ENCODE results near the gene MAGI2. TPM values are rescaled to one million over a fixed set of nuclear protein-coding genes. Genes with fewer than 3 reads are reported as not detected.

The MAGI2 gene
- total RNA-seq, result 10.7 TPM in 2 replicates
- long read RNA-seq, partial matches to known transcripts, result 0 of 8 reads
- long read RNA-seq, other reads (novel, unspliced or antisense), result 8 of 8 reads

DNA sequence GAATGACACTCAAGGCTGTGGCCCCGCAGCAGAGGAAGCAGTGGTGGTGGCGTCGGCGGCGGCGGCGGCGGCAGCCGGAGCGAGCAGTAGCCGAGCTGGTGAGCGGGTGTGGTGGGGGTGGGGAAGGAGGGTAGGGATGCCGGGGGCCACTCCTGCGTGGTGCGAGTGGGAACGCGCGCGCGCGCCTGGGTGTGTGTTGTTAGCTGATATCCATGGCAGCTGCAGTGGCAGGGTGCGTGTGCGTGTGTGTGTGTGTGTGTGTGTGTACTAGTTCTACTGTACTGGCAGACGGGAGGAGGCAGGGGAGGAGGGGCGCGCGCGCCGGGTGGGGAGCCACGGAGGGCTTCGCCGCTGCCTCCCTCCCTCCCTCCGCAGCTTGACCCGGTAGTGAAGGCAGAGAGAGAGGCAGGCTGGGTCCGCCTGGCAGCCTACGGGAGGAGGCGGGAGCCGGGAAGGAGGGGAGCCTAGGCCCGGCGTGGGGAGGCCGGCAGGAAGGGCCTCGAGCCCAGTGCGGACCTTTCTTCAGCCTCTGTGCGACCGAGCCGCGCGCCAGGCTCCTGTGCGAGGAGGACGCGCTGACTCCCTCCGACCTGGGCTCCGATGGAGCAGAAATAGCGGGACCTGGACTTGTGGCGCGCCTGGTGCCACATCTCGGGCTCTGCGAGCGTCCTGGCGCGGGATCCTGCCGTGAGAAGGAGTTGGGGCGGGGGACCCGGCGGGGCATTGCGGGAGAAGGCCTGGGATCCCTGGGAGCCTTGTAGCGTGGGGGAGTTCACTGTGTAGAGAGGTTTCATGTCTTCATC is at the start of gene MAGI2:
Gene MAGI2 (minus strand): TSS at position 110 of the 803 bp plus-strand sequence. CDS start 347 bp downstream, outside the sequence.
- Mint-ChIP-seq H3K4me1 (ENCODE audit: unreplicated experiment) (peaks cover 24% of the 10 kb centered on the region), H3K9me3 (ENCODE audit: unreplicated experiment) (no peaks in the 10 kb centered on the region), H3K4me3 (ENCODE audit: unreplicated experiment) (peak within 1 kb of the TSS; percentile 95), H3K27me3 (ENCODE audit: unreplicated experiment) (no peaks in the 10 kb centered on the region), H3K36me3 (ENCODE audit: unreplicated experiment) (peaks cover 9% of the 10 kb centered on the region), H3K27ac (ENCODE audit: unreplicated experiment) (peak within 1 kb of the TSS; percentile 94)
- DNase-seq (ENCODE audit: extremely low spot score, unreplicated experiment), result peak; percentile 95
- TF ChIP-seq, protein P1, sequence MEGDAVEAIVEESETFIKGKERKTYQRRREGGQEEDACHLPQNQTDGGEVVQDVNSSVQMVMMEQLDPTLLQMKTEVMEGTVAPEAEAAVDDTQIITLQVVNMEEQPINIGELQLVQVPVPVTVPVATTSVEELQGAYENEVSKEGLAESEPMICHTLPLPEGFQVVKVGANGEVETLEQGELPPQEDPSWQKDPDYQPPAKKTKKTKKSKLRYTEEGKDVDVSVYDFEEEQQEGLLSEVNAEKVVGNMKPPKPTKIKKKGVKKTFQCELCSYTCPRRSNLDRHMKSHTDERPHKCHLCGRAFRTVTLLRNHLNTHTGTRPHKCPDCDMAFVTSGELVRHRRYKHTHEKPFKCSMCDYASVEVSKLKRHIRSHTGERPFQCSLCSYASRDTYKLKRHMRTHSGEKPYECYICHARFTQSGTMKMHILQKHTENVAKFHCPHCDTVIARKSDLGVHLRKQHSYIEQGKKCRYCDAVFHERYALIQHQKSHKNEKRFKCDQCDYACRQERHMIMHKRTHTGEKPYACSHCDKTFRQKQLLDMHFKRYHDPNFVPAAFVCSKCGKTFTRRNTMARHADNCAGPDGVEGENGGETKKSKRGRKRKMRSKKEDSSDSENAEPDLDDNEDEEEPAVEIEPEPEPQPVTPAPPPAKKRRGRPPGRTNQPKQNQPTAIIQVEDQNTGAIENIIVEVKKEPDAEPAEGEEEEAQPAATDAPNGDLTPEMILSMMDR (IDR thresholded peaks at IDR 0.05), result no peak

DNA sequence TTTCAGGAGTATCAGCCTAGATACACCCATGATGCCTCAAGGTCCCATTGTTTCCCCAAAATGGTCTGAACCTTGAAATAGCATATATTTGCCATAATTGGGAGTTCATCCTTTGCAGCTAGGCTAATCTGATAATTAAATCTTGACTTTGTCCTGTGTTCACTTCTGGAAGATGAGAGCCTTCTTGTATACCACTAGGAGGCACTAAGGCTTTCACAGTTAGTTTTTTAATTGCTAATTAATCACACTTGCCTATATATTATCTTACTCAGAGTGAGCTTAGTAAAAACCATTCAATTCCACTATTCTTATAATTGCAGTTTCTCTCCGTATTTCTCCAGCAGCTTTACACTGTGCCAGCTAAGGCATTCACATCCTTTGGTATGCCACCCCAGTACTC is 48.7 kb upstream of the MAGI2 start:
- Mint-ChIP-seq H3K9me3 (ENCODE audit: unreplicated experiment) (no peaks in the 10 kb centered on the region), H3K4me1 (ENCODE audit: unreplicated experiment) (peaks cover 17% of the 10 kb centered on the region), H3K27ac (ENCODE audit: unreplicated experiment) (no peak overlapping the region), H3K36me3 (ENCODE audit: unreplicated experiment) (peaks cover 2% of the 10 kb centered on the region), H3K27me3 (ENCODE audit: unreplicated experiment) (no peaks in the 10 kb centered on the region), H3K4me3 (ENCODE audit: unreplicated experiment) (no peak overlapping the region)
- TF ChIP-seq, protein P1 (IDR thresholded peaks at IDR 0.05), result no peak
- DNase-seq (ENCODE audit: extremely low spot score, unreplicated experiment), result no peak

DNA sequence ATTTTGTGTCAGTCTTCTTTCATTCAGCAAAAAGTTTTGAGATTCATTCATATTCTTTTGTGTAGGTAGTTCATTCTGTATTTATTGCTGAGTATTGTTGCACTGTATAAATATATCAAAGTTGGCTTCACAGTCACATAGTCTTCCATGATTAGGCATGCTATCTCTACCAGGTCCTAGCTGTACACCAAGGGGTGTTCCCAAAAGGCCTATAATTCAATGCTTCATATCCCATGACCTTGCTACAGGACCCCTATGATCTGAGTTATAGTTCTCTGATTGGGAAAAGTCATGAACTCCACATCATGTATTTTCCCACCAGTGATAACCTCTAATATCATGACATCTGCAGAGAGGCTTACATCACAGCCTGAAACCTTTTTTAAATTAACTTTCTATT is 47.3 kb upstream of the MAGI2 start:
- Mint-ChIP-seq H3K9me3 (ENCODE audit: unreplicated experiment) (no peaks in the 10 kb centered on the region), H3K27me3 (ENCODE audit: unreplicated experiment) (no peaks in the 10 kb centered on the region), H3K4me3 (ENCODE audit: unreplicated experiment) (no peak overlapping the region), H3K4me1 (ENCODE audit: unreplicated experiment) (peaks cover 10% of the 10 kb centered on the region), H3K36me3 (ENCODE audit: unreplicated experiment) (peaks cover 2% of the 10 kb centered on the region), H3K27ac (ENCODE audit: unreplicated experiment) (no peak overlapping the region)
- DNase-seq (ENCODE audit: extremely low spot score, unreplicated experiment), result no peak
- TF ChIP-seq, protein P1 (IDR thresholded peaks at IDR 0.05), result no peak

DNA sequence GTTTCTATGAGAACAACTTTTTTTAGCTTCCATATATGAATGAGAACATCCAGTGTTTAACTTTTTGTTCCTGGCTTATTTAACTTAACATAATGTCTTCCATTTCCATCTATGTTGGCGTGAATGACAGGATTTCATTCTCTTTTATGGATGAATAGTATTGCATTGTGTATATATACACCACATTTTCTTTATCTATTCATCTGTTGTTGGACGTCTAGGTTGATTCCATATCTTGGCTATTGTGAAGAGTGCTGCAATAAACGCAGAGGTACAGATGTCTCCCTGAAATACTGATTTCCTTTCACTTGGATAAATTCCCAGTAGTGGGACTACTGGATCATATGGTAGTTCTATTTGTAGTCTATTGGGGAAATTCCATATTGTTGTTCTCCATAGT is 44.3 kb upstream of the MAGI2 start:
- no peak overlapping the region for H3K4me3 Mint-ChIP-seq (ENCODE audit: unreplicated experiment)
- no peak overlapping the region for H3K27ac Mint-ChIP-seq (ENCODE audit: unreplicated experiment)
- TF ChIP-seq, protein P1 (IDR thresholded peaks at IDR 0.05), result no peak
- peaks cover 2% of the 10 kb centered on the region for H3K36me3 Mint-ChIP-seq (ENCODE audit: unreplicated experiment)
- peaks cover 9% of the 10 kb centered on the region for H3K4me1 Mint-ChIP-seq (ENCODE audit: unreplicated experiment)
- DNase-seq (ENCODE audit: extremely low spot score, unreplicated experiment), result no peak
- H3K9me3 Mint-ChIP-seq (ENCODE audit: unreplicated experiment), result no peaks in the 10 kb centered on the region
- H3K27me3 Mint-ChIP-seq (ENCODE audit: unreplicated experiment), result no peaks in the 10 kb centered on the region

DNA sequence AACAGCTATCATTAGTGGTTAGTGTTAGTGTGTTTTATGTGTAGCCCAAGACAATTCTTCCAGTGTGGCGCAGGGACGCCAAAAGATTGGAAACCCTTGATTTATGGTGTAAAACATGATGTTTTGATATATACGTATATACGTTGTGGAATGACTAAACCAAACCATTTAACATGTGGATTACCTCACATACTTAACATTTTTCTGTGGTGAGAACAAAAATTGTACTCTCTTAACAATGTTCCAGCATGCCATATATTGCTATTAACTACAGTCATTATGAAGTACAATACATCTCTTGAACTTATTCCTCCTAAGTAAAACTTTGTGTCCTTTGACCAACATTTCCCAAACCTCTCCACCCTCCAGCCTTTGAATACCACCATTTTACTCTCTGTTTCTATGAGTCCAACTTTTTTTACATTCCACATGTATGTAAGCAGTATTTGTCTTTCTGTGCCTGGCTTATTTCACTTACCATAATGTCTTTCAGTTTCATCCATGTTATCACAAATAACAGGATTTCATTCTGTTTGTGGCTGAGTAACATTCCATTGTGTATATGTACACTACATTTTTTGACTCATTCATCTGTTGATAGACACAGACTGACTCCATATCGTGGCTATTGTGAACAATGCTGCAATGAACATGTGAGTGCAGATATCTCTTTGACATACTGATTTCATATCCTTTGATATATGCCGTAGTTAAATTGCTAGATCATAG is 42.2 kb upstream of the MAGI2 start:
- H3K9me3 Mint-ChIP-seq (ENCODE audit: unreplicated experiment), result no peaks in the 10 kb centered on the region
- TF ChIP-seq, protein P1 (IDR thresholded peaks at IDR 0.05), result no peak
- no peak for DNase-seq (ENCODE audit: extremely low spot score, unreplicated experiment)
- H3K36me3 Mint-ChIP-seq (ENCODE audit: unreplicated experiment), result peaks cover 2% of the 10 kb centered on the region
- H3K27ac Mint-ChIP-seq (ENCODE audit: unreplicated experiment), result peak overlapping the region; percentile 36
- no peaks in the 10 kb centered on the region for H3K27me3 Mint-ChIP-seq (ENCODE audit: unreplicated experiment)
- no peak overlapping the region for H3K4me3 Mint-ChIP-seq (ENCODE audit: unreplicated experiment)
- H3K4me1 Mint-ChIP-seq (ENCODE audit: unreplicated experiment), result peaks cover 9% of the 10 kb centered on the region

Data from osteocyte (in vitro differentiated cells).